ENCODE results near the gene CDRT4. TPM values are rescaled to one million over a fixed set of nuclear protein-coding genes. Genes with fewer than 3 reads are reported as not detected.

Gene CDRT4
- total RNA-seq, 1 experiment from 2014 or later, result 17.9 TPM

- DNase-seq, result no peak
- no TSS peak for BruUV-seq (replicated peaks)
- TF ChIP-seq EZH2 (IDR thresholded peaks at IDR 0.05; ENCODE audit: low read depth) (no peak), CTCF (conservative IDR thresholded peaks at IDR 0.05) (no peak)
- Histone ChIP-seq H3K27ac (no peak overlapping the region), H3K27me3 (ENCODE audit: insufficient read depth, low read depth) (peaks cover 43% of the 10 kb centered on the region), H3K36me3 (ENCODE audit: low read depth) (no peaks in the 10 kb centered on the region), H3K4me2 (no peak overlapping the region), H3K4me1 (replicated peaks; ENCODE audit: insufficient read depth) (no peaks in the 10 kb centered on the region), H3K9me2 (ENCODE audit: insufficient read depth) (no peaks in the 10 kb centered on the region), H3K4me3 (no peak overlapping the region), H2AFZ (no peak overlapping the region), H3K79me2 (ENCODE audit: low read depth) (no peaks in the 10 kb centered on the region), H3K9me3 (ENCODE audit: insufficient read depth, low read depth) (no peaks in the 10 kb centered on the region), H3F3A (ENCODE audit: insufficient read depth, low read depth) (no peaks in the 10 kb centered on the region), H4K20me1 (ENCODE audit: insufficient read depth) (no peaks in the 10 kb centered on the region)
- CTCF ChIA-PET, result no interaction called here
- intact Hi-C loops (cut with micrococcal nuclease; ENCODE audit: unreplicated experiment), result no loop called here
- POLR2A ChIA-PET (ENCODE audit: unreplicated experiment), result no interaction called here
These were observed 72.3 kb downstream of the CDRT4 start for GRCh38 chr17:15395091-15395490.

- H3K9me2 ChIP-seq (ENCODE audit: insufficient read depth), result no peaks in the 10 kb centered on the region
- H3K4me3 ChIP-seq, result no peak overlapping the region
- no peaks in the 10 kb centered on the region for H3K9me3 ChIP-seq (ENCODE audit: insufficient read depth, low read depth)
- no peaks in the 10 kb centered on the region for H3K36me3 ChIP-seq (ENCODE audit: low read depth)
- H3K79me2 ChIP-seq (ENCODE audit: low read depth), result no peaks in the 10 kb centered on the region
- H4K20me1 ChIP-seq (ENCODE audit: insufficient read depth), result no peaks in the 10 kb centered on the region
- intact Hi-C loops (cut with micrococcal nuclease; ENCODE audit: unreplicated experiment), result no loop called here
- CTCF ChIA-PET, result interaction anchor here (0.6 kb wide), 1 partner anchor 108 kb away, joined by 4 read pairs; no protein-coding TSS in a partner anchor
- H3K4me1 ChIP-seq (replicated peaks; ENCODE audit: insufficient read depth), result no peaks in the 10 kb centered on the region
- H3K27ac ChIP-seq, result no peak overlapping the region
- no peak overlapping the region for H3K4me2 ChIP-seq
- H2AFZ ChIP-seq, result no peak overlapping the region
- no peak for DNase-seq
- peaks cover 53% of the 10 kb centered on the region for H3K27me3 ChIP-seq (ENCODE audit: insufficient read depth, low read depth)
- no TSS peak for BruUV-seq (replicated peaks)
- no peaks in the 10 kb centered on the region for H3F3A ChIP-seq (ENCODE audit: insufficient read depth, low read depth)
- POLR2A ChIA-PET (ENCODE audit: unreplicated experiment), result no interaction called here
- TF ChIP-seq EZH2 (IDR thresholded peaks at IDR 0.05; ENCODE audit: low read depth), result no peak
- no peak for TF ChIP-seq CTCF (conservative IDR thresholded peaks at IDR 0.05)
These were observed 74.0 kb downstream of the CDRT4 start for GRCh38 chr17:15393414-15393813.

- H3K4me2 ChIP-seq, result no peak overlapping the region
- CTCF ChIA-PET, result no interaction called here
- no peaks in the 10 kb centered on the region for H3K4me1 ChIP-seq (replicated peaks; ENCODE audit: insufficient read depth)
- POLR2A ChIA-PET (ENCODE audit: unreplicated experiment), result no interaction called here
- no peaks in the 10 kb centered on the region for H3K79me2 ChIP-seq (ENCODE audit: low read depth)
- no peak for TF ChIP-seq EZH2 (IDR thresholded peaks at IDR 0.05; ENCODE audit: low read depth)
- TF ChIP-seq CTCF (conservative IDR thresholded peaks at IDR 0.05), result no peak
- H3F3A ChIP-seq (ENCODE audit: insufficient read depth, low read depth), result no peaks in the 10 kb centered on the region
- no peaks in the 10 kb centered on the region for H3K9me2 ChIP-seq (ENCODE audit: insufficient read depth)
- no peak overlapping the region for H3K27ac ChIP-seq
- no peaks in the 10 kb centered on the region for H3K9me3 ChIP-seq (ENCODE audit: insufficient read depth, low read depth)
- no peaks in the 10 kb centered on the region for H4K20me1 ChIP-seq (ENCODE audit: insufficient read depth)
- no peaks in the 10 kb centered on the region for H3K36me3 ChIP-seq (ENCODE audit: low read depth)
- peaks cover 54% of the 10 kb centered on the region for H3K27me3 ChIP-seq (ENCODE audit: insufficient read depth, low read depth)
- no peak for DNase-seq
- BruUV-seq (replicated peaks), result no TSS peak
- intact Hi-C loops (cut with micrococcal nuclease; ENCODE audit: unreplicated experiment), result no loop called here
- H3K4me3 ChIP-seq, result no peak overlapping the region
- H2AFZ ChIP-seq, result no peak overlapping the region
These were observed 75.1 kb downstream of the CDRT4 start for GRCh38 chr17:15392326-15392741.

All from PC-9 (cell line).